Stimulated activated CD4-positive, alpha-beta T cell treated with anti-CD3 and anti-CD28 coated beads, Interleukin-15, amount 100 ng/mL, for 1 hour (primary cell): Measurements from ENCODE around the gene DTX4.

Experiments
- DNase-seq, 2 donors: peaks; one replicate each; pipeline ENCODE4 v3.0.0-alpha.2; 2020; ENCODE audit warnings: low read depth in 1 of 2, low spot score in 1 of 2

The DTX4 gene

GRCh38 chr11:59172345-59173079 is 580 bp downstream of the DTX4 start:
- DNase-seq = no peak

- DNase-seq = no peak
Observed at GRCh38 chr11:59173080-59173963, 1.4 kb downstream of the DTX4 start.

GRCh38 chr11:59173964-59174663 is 2.2 kb downstream of the DTX4 start:
- DNase-seq = no peak

- DNase-seq = no peak
Observed at GRCh38 chr11:59174664-59175033, 2.7 kb downstream of the DTX4 start.

GRCh38 chr11:59175091-59175501 is 3.2 kb downstream of the DTX4 start:
- no peak for DNase-seq

- DNase-seq = no peak
Observed at GRCh38 chr11:59176330-59176729, 4.4 kb downstream of the DTX4 start.

- DNase-seq = no peak
Observed at GRCh38 chr11:59178402-59178801, 6.5 kb downstream of the DTX4 start.

- DNase-seq = no peak
Observed at GRCh38 chr11:59179121-59179520, 7.2 kb downstream of the DTX4 start.

GRCh38 chr11:59180168-59180776 is 8.3 kb downstream of the DTX4 start:
- DNase-seq = no peak

- no peak for DNase-seq
Observed at GRCh38 chr11:59180907-59181306, 9.0 kb downstream of the DTX4 start.

- DNase-seq = no peak
Observed at GRCh38 chr11:59181746-59182456, 10.0 kb downstream of the DTX4 start.

GRCh38 chr11:59182457-59183151 is 10.7 kb downstream of the DTX4 start:
- DNase-seq = no peak

- no peak for DNase-seq
Observed at GRCh38 chr11:59183771-59184170, 11.8 kb downstream of the DTX4 start.

- DNase-seq = no peak
Observed at GRCh38 chr11:59184691-59185339, 12.9 kb downstream of the DTX4 start.

- DNase-seq = no peak
Observed at GRCh38 chr11:59185386-59185945, 13.5 kb downstream of the DTX4 start.

- peak; percentile 19 to 42 for DNase-seq
Observed at GRCh38 chr11:59186130-59186594, 14.2 kb downstream of the DTX4 start.

- DNase-seq = no peak
Observed at GRCh38 chr11:59187035-59187434, 15.1 kb downstream of the DTX4 start.

- no peak for DNase-seq
Observed at GRCh38 chr11:59187587-59187986, 15.7 kb downstream of the DTX4 start.

- no peak for DNase-seq
Observed at GRCh38 chr11:59188954-59189353, 17.0 kb downstream of the DTX4 start.
